HFFc6 (cell line): ENCODE measurements around the gene CDC40. TPM values are rescaled to one million over a fixed set of nuclear protein-coding genes. Genes with fewer than 3 reads are reported as not detected.

Source experiments
- DNase-seq: peaks from one replicate; pipeline ENCODE4 v3.0.0-alpha.2; 2018
- H3K27ac Mint-ChIP-seq: 2 replicates; pipeline ENCODE4 v1.8.0; 2020; ENCODE audit warnings: mild to moderate bottlenecking, mixed read lengths
- H3K27me3 Mint-ChIP-seq: 2 replicates; pipeline ENCODE4 v1.8.0; 2021; ENCODE audit warnings: mild to moderate bottlenecking, moderate library complexity, mixed read lengths; ENCODE audit not compliant: insufficient read depth
- H3K36me3 Mint-ChIP-seq: 2 replicates; pipeline ENCODE4 v1.8.0; 2021; ENCODE audit warnings: low read depth, mixed read lengths
- H3K4me1 Mint-ChIP-seq: 2 replicates; pipeline ENCODE4 v1.8.0; 2020; ENCODE audit warnings: low read depth, mixed read lengths
- H3K4me3 Mint-ChIP-seq: 2 replicates; pipeline ENCODE4 v1.8.0; 2020; ENCODE audit warnings: mild to moderate bottlenecking, moderate library complexity, mixed read lengths
- H3K9me3 Mint-ChIP-seq: 2 replicates; pipeline ENCODE4 v1.8.0; 2020; ENCODE audit warnings: mild to moderate bottlenecking, mixed read lengths
- CTCF ChIP-seq: fragments of 200-600 bp; sonication (generic); IDR thresholded peaks from 2 replicates; pipeline ENCODE4 v1.5.0; 2021; ENCODE audit warnings: antibody characterized with exemption, mild to moderate bottlenecking
- total RNA-seq, 6 experiments: library from RNA; stranded (reverse); fragmentation: NEBNext Ultra II Directional; extraction: Animal tissue kit (Norgen Biotek cat#: 25700); gene quantifications; 2 replicates in 1 of 6; 3 replicates in 5 of 6; pipeline ENCODE4 v1.2.3, GENCODE V29; 2021

CDC40 gene
- total RNA-seq, 6 experiments from 2014 or later: 18.7 to 20.1 (median 19.6) TPM

- no peak for DNase-seq
These were observed 1.2 kb downstream of the CDC40 start for GRCh38 chr6:110181131-110182030.

GRCh38 chr6:110183292-110183885 lies 3.2 kb downstream of the CDC40 start:
- H3K9me3 Mint-ChIP-seq: no peaks in the 10 kb centered on the region
- H3K27me3 Mint-ChIP-seq: peaks cover 2% of the 10 kb centered on the region; the same call in 1 of the 2 replicates
- TF ChIP-seq CTCF: no peak
- no peak overlapping the region for H3K27ac Mint-ChIP-seq
- H3K4me3 Mint-ChIP-seq: no peak overlapping the region
- DNase-seq: no peak
- H3K36me3 Mint-ChIP-seq: no peaks in the 10 kb centered on the region
- peaks cover 10% of the 10 kb centered on the region for H3K4me1 Mint-ChIP-seq

More at GRCh38 chr6:110181131-110182030, 1.2 kb downstream of the CDC40 start:
- peaks cover 20% of the 10 kb centered on the region for H3K4me1 Mint-ChIP-seq
- no peak for TF ChIP-seq CTCF
- no peak overlapping the region for H3K27ac Mint-ChIP-seq
- no peaks in the 10 kb centered on the region for H3K36me3 Mint-ChIP-seq
- H3K9me3 Mint-ChIP-seq: no peaks in the 10 kb centered on the region
- H3K27me3 Mint-ChIP-seq: peaks cover 2% of the 10 kb centered on the region; the same call in 1 of the 2 replicates
- no peak overlapping the region for H3K4me3 Mint-ChIP-seq

DNA sequence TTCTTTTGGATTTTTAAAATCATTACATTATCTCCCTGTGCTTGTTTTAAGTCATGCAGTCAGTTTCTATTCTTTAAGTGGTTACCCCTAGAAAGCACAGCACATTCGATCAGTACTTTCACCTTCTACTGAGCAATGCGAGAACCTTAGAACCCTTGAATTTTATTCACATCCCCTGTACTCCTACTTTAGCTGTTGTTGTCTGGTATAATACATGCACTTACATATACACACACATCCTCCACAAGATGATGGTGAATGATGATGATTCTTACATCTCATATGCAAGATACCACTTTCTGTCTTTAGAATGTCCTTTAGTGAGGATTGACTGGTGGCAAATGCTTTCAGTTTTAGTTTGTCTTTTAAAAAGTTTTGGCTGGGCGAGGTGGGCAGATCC lies 5.7 kb downstream of the CDC40 start:
- H3K4me3 Mint-ChIP-seq: no peak overlapping the region
- no peaks in the 10 kb centered on the region for H3K9me3 Mint-ChIP-seq
- no peak for DNase-seq
- H3K36me3 Mint-ChIP-seq: no peaks in the 10 kb centered on the region
- H3K27me3 Mint-ChIP-seq: no peaks in the 10 kb centered on the region; the same call in 1 of the 2 replicates
- 0 out of 2 replicates have a peak, but pooled peaks cover 6% of the 10 kb centered on the region for H3K4me1 Mint-ChIP-seq
- H3K27ac Mint-ChIP-seq: no peak overlapping the region
- no peak for TF ChIP-seq CTCF

DNA sequence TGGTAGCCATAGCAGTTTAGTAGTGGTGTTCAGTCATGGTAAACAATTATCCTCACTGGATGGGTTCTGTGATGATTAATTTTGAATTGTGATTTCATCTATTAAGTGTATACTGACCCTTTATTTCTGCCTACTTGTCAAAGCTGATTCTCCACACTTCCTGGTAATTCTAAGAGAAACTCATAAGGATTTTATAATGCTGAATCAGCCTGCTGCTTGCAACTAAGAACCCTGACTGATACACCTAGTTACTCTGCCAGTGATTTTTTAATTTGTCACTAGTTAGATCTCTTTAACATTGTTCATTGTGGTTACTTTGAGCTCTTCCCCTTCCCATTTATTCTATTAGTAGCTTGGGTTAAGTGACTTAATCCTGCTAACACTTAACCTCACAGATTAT lies 8.6 kb downstream of the CDC40 start:
- DNase-seq: peak; percentile 47
- Mint-ChIP-seq H3K9me3 (no peaks in the 10 kb centered on the region), H3K36me3 (no peaks in the 10 kb centered on the region), H3K27ac (peak overlapping the region; percentile 34), H3K27me3 (no peaks in the 10 kb centered on the region; the same call in 1 of the 2 replicates), H3K4me3 (no peak overlapping the region), H3K4me1 (0 out of 2 replicates have a peak, but pooled peaks cover 6% of the 10 kb centered on the region)
- no peak for TF ChIP-seq CTCF

GRCh38 chr6:110190726-110191125 lies 10.5 kb downstream of the CDC40 start:
- Mint-ChIP-seq H3K4me1 (0 out of 2 replicates have a peak, but pooled peaks cover 5% of the 10 kb centered on the region), H3K4me3 (no peak overlapping the region), H3K9me3 (no peaks in the 10 kb centered on the region), H3K27me3 (no peaks in the 10 kb centered on the region), H3K36me3 (no peaks in the 10 kb centered on the region), H3K27ac (no peak overlapping the region)
- no peak for TF ChIP-seq CTCF
- no peak for DNase-seq
